Stomach (tissue), 9 donors: ENCODE results near the gene CKAP5. TPM values are rescaled to one million over a fixed set of nuclear protein-coding genes. Genes with fewer than 3 reads are reported as not detected.

Source experiments
- DNase-seq, 2 donors: peaks; one replicate each; pipeline versions ENCODE4 v3.0.0 to v3.0.0-alpha.2; 2013 to 2019
- H3K27ac ChIP-seq, 5 donors: fragments of 200-600 bp in 4 of 5; sonication (generic) in 4 of 5; one replicate each; pipeline ENCODE4 v1.5.1; 2013 to 2019; ENCODE audit warnings: mild to moderate bottlenecking in 1 of 5, moderate library complexity in 1 of 5
- H3K27me3 ChIP-seq, 3 donors: fragments of 200-600 bp; sonication (generic); one replicate each; pipeline ENCODE4 v1.5.1; 2017 to 2019; ENCODE audit warnings: mixed run types in 1 of 3
- H3K36me3 ChIP-seq, 4 donors: fragments of 200-600 bp; sonication (generic); 1 replicate in 3 of 4; 2 replicates in 1 of 4; pipeline ENCODE4 v1.5.1; 2016 to 2019
- H3K4me1 ChIP-seq, 4 donors: fragments of 200-600 bp; sonication (generic); one replicate each; pipeline ENCODE4 v1.5.1; 2016 to 2019
- H3K4me3 ChIP-seq, 4 donors: fragments of 200-600 bp; sonication (generic) in 3 of 4; one replicate each; pipeline ENCODE4 v1.5.1; 2016 to 2019; ENCODE audit warnings: mild to moderate bottlenecking in 1 of 4
- H3K9me3 ChIP-seq, 4 donors: fragments of 200-600 bp; sonication (generic); one replicate each; pipeline ENCODE4 v1.5.1; 2016 to 2019
- CTCF ChIP-seq, 7 experiments: fragments of 450-650 bp in 4 of 7; fragments of 200-600 bp in 3 of 7; sonication (generic) in 3 of 7; IDR thresholded peaks; one replicate each; pipeline ENCODE4 v1.5.1; 2016 to 2019; ENCODE audit warnings: antibody characterized with exemption in 7 of 7, control low read depth in 2 of 7, mild to moderate bottlenecking in 1 of 7
- EP300 ChIP-seq: sonication (generic); formaldehyde crosslinking; IDR thresholded peaks from one replicate; pipeline ENCODE4 v1.6.1; 2017; ENCODE audit warnings: antibody characterized with exemption
- POLR2A ChIP-seq, 4 donors: fragments of 450-650 bp; IDR thresholded peaks; one replicate each; pipeline ENCODE4 v1.6.1; 2016; ENCODE audit warnings: antibody characterized with exemption in 4 of 4, control low read depth in 2 of 4, mild to moderate bottlenecking in 1 of 4, moderate library complexity in 1 of 4
- POLR2AphosphoS5 ChIP-seq, 3 donors: sonication (generic); formaldehyde crosslinking; IDR thresholded peaks; one replicate each; pipeline ENCODE4 v1.6.1; 2016; ENCODE audit warnings: antibody characterized with exemption in 3 of 3
- WGBS, 5 donors: extraction: QIAGEN DNeasy Blood & Tissue Kit in 3 of 5; methylation state at CpG; one replicate each; pipeline versions ENCODE4 v1.1.5 to v1.1.7; 2013 to 2018; 5-methylcytosine and 5-hydroxymethylcytosine counted together
- intact Hi-C: fragments of 100-400 bp; cut with DNase I; formaldehyde crosslinking; loops from one replicate; pipeline ENCODE4 v1.15.1; 2023; ENCODE audit warnings: low total_unique reads
- polyA plus RNA-seq, 3 donors: library from polyadenylated mRNA; stranded (reverse); fragments of 200-250 nt; gene quantifications; one replicate each; pipeline ENCODE4 v1.2.3, GENCODE V29; 2013
- total RNA-seq, 5 donors: library from RNA; depleted of rRNA; stranded (reverse); fragments of >200 nt; gene quantifications; one replicate each; pipeline versions ENCODE4 v1.1.0 to v1.2.3, GENCODE V29; 2014 to 2016
- donor health status: healthy with polysubstance abuse.
- donor health status: Bipolar disorder and iron deficiency.
- donor health status: healthy.

CKAP5 gene
- total and polyA plus RNA-seq, 8 donors: 7.3 to 327 (median 45.8) TPM

GRCh38 chr11:46701078-46701654 is 144.9 kb downstream of the CKAP5 start:
- Histone ChIP-seq H3K27me3 (no peaks in the 10 kb centered on the region), H3K4me1 (peaks cover 51 to 61% (median 58%) of the 10 kb centered on the region in 4 donors), H3K9me3 (no peaks in the 10 kb centered on the region), H3K4me3 (peak overlapping the region; percentile 82 to 100 (median 94)), H3K27ac (peak overlapping the region; percentile 86 to 95 (median 92)), H3K36me3 (peaks cover 38 to 58% (median 53%) of the 10 kb centered on the region in 4 donors)
- intact Hi-C loops: no loop called here
- whole genome bisulfite sequencing, 5 donors: 1% methylated on average over 28 to 29 of the region's 29 CpGs
- DNase-seq: no peak
- TF ChIP-seq EP300: no peak
- TF ChIP-seq POLR2AphosphoS5 (IDR thresholded peaks at IDR 0.05): no peak
- no peak for TF ChIP-seq POLR2A (IDR thresholded peaks at IDR 0.05)
- TF ChIP-seq CTCF (IDR thresholded peaks at IDR 0.05): no peak

- DNase-seq: peak; percentile 99
- TF ChIP-seq POLR2AphosphoS5 (IDR thresholded peaks at IDR 0.05): peak; percentile 64 to 96 (median 94)
- TF ChIP-seq EP300: no peak
- no peak for TF ChIP-seq CTCF (IDR thresholded peaks at IDR 0.05)
- peak in 2 of 4 donors; percentile 73 to 92 for TF ChIP-seq POLR2A (IDR thresholded peaks at IDR 0.05)
- Histone ChIP-seq H3K27me3 (no peaks in the 10 kb centered on the region), H3K4me1 (peaks cover 54 to 68% (median 62%) of the 10 kb centered on the region in 4 donors), H3K9me3 (no peaks in the 10 kb centered on the region), H3K4me3 (peak within 1 kb of the TSS; percentile 82 to 100 (median 94)), H3K27ac (peak within 1 kb of the TSS; percentile 86 to 95 (median 92)), H3K36me3 (peaks cover 37 to 58% (median 53%) of the 10 kb centered on the region in 4 donors)
- 0% methylated on average over 42 to 44 of the region's 44 CpGs for WGBS, 5 donors
- intact Hi-C loops: no loop called here
Measured at GRCh38 chr11:46700241-46701077, 145.6 kb downstream of the CKAP5 start, which contains the start of the genes ARHGAP1 and ZNF408. ARHGAP1 (minus strand) TSS chr11:46700619; CDS start chr11:46696107, 4,512 bp downstream. ZNF408 (plus strand) TSS chr11:46701031; CDS start chr11:46701048, 17 bp downstream.

GRCh38 chr11:46698597-46698996 is 147.5 kb downstream of the CKAP5 start:
- intact Hi-C loops: no loop called here
- Histone ChIP-seq H3K4me3 (peak overlapping the region in 2 of 4 donors; percentile 5 to 99), H3K27me3 (no peaks in the 10 kb centered on the region), H3K9me3 (no peaks in the 10 kb centered on the region), H3K36me3 (peaks cover 34 to 58% (median 53%) of the 10 kb centered on the region in 4 donors), H3K4me1 (peaks cover 54 to 85% (median 68%) of the 10 kb centered on the region in 4 donors), H3K27ac (peak overlapping the region in 3 of 5 donors; percentile 40 to 92 (median 62))
- WGBS, 5 donors: 65 to 77% (median 68%) methylated on average over 1 of the region's 1 CpG
- TF ChIP-seq POLR2A (IDR thresholded peaks at IDR 0.05): no peak
- TF ChIP-seq CTCF (IDR thresholded peaks at IDR 0.05): no peak
- no peak for TF ChIP-seq POLR2AphosphoS5 (IDR thresholded peaks at IDR 0.05)
- TF ChIP-seq EP300: no peak
- DNase-seq: no peak

- H3K27me3 ChIP-seq: no peaks in the 10 kb centered on the region
- no peak for DNase-seq
- H3K27ac ChIP-seq: peak overlapping the region in 4 of 5 donors; percentile 40 to 92 (median 54)
- intact Hi-C loops: no loop called here
- H3K4me3 ChIP-seq: peak overlapping the region in 1 of 4 donors; percentile 99
- peaks cover 26 to 58% (median 53%) of the 10 kb centered on the region in 4 donors for H3K36me3 ChIP-seq
- H3K9me3 ChIP-seq: no peaks in the 10 kb centered on the region
- 45 to 75% (median 62%) methylated on average over 2 of the region's 2 CpGs for WGBS, 5 donors
- TF ChIP-seq EP300 (no peak), POLR2A (IDR thresholded peaks at IDR 0.05) (no peak), CTCF (IDR thresholded peaks at IDR 0.05) (no peak), POLR2AphosphoS5 (IDR thresholded peaks at IDR 0.05) (no peak)
- peaks cover 52 to 82% (median 65%) of the 10 kb centered on the region in 4 donors for H3K4me1 ChIP-seq
Measured at GRCh38 chr11:46697723-46698122, 148.4 kb downstream of the CKAP5 start.
